Lower leg skin (tissue), 3 donors: Measurements from ENCODE around the gene GPC6.

ENCODE experiments used
- POLR2A ChIP-seq, 2 donors: fragments of 450-650 bp; IDR thresholded peaks; one replicate each; pipeline ENCODE4 v1.6.1; 2016 to 2017; ENCODE audit warnings: antibody characterized with exemption in 2 of 2, mild to moderate bottlenecking in 1 of 2, moderate library complexity in 1 of 2
- TF ChIP-seq, protein P1 (sequence below), 3 donors: fragments of 450-650 bp; IDR thresholded peaks; one replicate each; pipeline ENCODE4 v1.5.1; 2016; ENCODE audit warnings: antibody characterized with exemption in 3 of 3, mild to moderate bottlenecking in 3 of 3, moderate library complexity in 2 of 3

DNA sequence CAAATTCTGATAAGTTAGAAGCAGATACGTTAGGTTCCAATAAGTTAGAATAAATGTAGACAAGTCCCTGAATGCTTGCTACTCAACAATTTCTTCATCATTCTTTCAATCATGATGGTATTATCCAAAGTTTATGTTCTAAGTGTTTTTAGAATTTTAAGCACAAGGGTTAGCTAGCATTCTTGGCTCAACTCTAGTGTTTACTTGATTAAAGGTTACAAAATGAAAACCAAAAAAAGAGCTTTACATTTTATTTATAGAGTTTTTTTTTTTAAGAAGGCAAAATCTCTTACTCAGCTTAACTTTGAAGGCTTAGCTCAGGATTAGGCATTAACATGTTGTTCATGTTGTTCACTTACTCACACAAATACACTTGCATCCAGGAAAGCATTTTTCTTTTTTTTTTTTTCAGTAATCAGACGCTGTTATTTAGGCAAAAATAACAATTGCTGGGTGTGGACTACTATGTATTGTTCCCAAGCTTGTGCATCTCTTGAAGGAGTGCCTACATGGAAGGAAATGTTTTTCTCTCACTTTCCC is 832.3 kb downstream of the GPC6 start:
- TF ChIP-seq, protein P1, sequence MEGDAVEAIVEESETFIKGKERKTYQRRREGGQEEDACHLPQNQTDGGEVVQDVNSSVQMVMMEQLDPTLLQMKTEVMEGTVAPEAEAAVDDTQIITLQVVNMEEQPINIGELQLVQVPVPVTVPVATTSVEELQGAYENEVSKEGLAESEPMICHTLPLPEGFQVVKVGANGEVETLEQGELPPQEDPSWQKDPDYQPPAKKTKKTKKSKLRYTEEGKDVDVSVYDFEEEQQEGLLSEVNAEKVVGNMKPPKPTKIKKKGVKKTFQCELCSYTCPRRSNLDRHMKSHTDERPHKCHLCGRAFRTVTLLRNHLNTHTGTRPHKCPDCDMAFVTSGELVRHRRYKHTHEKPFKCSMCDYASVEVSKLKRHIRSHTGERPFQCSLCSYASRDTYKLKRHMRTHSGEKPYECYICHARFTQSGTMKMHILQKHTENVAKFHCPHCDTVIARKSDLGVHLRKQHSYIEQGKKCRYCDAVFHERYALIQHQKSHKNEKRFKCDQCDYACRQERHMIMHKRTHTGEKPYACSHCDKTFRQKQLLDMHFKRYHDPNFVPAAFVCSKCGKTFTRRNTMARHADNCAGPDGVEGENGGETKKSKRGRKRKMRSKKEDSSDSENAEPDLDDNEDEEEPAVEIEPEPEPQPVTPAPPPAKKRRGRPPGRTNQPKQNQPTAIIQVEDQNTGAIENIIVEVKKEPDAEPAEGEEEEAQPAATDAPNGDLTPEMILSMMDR (IDR thresholded peaks at IDR 0.05), result no peak
- TF ChIP-seq POLR2A (IDR thresholded peaks at IDR 0.05), result no peak
